Ovary (tissue), 3 donors: ENCODE data around the gene ELOVL5.

Experiments used
- CTCF ChIP-seq, 3 donors: fragments of 450-650 bp in 2 of 3; fragments of 200-600 bp in 1 of 3; IDR thresholded peaks; one replicate each; pipeline versions ENCODE4 v1.5.1 to v1.8.0; 2016 to 2022; ENCODE audit warnings: antibody characterized with exemption in 3 of 3, mild to moderate bottlenecking in 1 of 3
- POLR2A ChIP-seq: fragments of 450-650 bp; IDR thresholded peaks from one replicate; pipeline ENCODE4 v1.6.1; 2017; ENCODE audit warnings: antibody characterized with exemption, mild to moderate bottlenecking, moderate library complexity
- donor health status: DM: no; HTN: no; CAD: no.

DNA sequence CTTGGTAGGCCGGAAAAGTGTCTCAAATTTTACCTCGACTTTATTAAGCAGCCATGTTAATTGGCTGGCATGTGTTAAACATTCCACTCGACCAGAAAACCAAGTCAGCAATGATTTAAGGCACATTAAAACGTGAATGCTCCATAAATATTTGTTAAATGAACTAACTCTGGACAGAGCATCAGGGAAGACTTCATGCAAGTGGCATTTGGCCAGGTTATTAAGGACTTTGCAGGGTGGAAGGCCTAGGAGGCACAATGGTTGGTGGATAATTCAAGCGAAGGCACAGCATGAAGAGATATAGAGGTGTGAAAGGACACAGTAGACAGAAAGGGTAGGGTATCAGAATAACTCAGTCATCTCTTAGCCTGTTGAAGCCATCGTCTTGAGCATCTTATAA, 23.0 kb downstream of the ELOVL5 start:
- no peak for TF ChIP-seq CTCF (IDR thresholded peaks at IDR 0.05)
- no peak for TF ChIP-seq POLR2A
